GM18507 (cell line): ENCODE measurements around the gene NPHS2.

Experiments
- DNase-seq: peaks from one replicate; pipeline ENCODE4 v3.0.0; 2011; ENCODE audit warnings: low read depth; ENCODE audit not compliant: insufficient read length; ENCODE audit errors: extremely low spot score
- FAIRE-seq: peaks from 2 replicates; lab custom pipeline; 2011; peaks lifted over from hg19 to GRCh38; lab: Jason Lieb, UNC

Gene NPHS2

DNA sequence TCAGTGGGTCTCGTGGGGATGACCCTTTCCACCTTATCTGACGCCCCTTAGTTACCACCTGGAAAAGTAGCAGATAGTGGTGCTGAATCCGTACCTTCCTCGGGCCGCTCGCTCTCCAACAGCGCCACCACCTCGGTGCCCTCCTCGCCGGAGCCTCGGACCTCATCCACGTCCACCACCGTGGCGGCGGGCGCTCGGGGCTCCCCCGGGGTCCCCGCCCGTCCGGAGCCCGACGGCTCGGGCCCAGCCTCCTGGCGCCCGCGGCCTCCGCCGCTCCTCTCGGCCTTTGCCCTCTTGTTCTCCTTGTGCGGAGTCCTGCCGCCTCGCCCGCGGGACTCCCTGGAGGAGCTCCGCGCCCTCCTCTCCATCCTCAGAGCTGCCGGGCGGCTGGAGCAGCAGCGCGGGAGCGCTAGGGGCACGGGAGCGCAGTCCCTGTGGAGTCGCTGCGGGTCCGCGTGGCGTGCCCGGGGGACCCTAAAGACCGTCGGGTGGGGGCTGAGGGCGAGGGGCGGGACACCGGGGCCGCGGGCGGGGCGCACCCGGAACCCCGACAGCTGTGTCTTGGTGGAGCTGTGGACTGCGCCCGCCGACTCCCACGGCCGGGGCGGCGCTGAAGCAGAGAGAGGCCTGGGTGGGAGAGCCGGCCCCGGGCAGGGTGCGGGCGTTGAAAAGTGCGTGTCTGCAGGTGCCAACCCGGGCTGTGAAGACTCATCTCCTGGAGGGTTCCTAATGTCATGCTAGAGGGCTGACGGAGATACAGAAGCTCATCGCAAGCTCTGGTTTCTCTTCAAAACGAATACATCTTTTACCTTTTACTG is at the start of gene NPHS2:
NPHS2 (minus strand) TSS at position 452 of the 818 bp plus-strand sequence; CDS start at position 368, 84 bp downstream.
- no peak for FAIRE-seq
- DNase-seq = no peak

DNA sequence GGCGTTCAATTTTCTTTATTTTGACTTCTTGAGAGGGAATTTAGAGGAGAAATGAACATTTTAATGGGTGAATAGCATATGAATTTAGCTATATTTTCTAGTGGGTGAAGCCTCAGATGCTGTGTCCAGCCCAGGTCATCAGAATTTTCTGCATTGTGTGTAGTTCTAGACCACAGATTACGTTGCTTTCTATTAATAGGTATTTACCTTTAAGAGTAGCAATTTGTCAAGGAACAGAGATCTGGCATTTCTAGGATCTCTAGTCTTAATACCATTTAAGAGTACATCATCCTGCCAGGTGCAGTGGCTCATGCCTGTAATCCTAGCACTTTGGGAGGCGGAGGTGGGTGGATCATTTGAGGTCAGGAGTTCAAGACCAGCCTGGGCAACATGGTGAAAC is 36.6 kb upstream of the NPHS2 start:
- DNase-seq = no peak
- no peak for FAIRE-seq

DNA sequence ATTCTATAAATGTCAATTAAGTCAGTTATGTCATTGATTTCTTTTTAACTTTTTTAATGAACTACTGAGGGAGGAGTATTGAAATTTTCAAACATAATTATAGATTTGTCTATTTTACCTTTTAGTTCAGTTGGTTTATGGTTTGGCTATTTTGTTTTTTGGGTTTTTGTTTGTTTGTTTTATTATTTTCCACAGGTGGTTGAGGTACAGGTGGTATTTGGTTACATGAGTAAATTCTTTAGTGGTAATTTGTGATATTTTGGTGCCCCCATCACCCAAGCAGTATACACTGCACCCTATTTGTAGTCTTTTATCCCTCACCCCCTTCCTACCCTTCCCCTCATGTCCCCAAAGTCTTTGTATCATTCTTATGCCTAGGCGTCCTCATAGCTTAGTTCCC is 25.3 kb upstream of the NPHS2 start:
- DNase-seq = no peak
- no peak for FAIRE-seq

DNA sequence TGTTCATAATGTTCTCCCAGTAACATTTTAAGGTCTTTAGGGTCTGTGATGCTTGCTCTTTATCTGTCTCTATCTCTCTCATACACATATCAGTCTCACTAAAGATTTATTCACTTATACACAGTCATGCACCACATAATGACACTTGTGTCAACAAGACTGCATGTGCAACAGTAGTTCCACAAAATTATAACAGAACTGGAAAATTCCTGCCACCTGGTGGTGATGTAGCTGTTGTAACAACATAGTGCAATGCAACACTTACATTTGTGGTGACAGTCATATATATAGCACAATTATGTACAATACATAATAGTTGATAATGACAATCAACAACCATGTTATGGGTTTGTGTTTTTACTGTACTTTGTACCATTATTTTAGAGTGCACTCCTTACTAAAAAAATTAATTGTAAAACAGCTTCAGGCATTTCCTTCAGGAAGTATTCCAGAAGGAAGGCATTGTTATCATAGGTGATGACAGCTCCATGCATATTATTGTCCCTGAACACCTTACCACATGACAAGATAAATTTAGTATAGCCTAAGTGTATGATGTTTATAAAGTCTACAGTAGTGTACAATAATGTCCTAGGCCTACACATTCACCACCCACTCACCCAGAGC is 24.0 kb upstream of the NPHS2 start:
- FAIRE-seq = no peak
- DNase-seq = no peak

DNA sequence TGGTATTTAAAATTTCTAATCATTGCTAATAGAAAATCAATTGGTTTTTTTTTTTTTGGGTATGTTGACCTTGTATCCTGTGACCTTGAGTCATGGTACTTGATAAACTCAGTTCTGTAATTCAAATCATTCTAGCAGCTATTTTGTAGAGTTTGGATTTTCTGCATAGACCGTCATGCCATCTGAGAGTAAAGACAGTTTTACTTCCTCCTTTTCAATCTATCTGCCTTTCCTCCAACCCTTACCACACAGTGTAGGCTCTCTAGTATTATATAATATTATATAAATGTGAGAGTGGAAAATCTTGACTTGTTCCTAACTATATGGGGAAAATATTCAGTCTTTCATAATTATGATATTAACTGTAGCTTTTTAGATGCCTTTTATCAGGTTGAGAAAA is 22.9 kb upstream of the NPHS2 start:
- no peak for DNase-seq
- FAIRE-seq = no peak

DNA sequence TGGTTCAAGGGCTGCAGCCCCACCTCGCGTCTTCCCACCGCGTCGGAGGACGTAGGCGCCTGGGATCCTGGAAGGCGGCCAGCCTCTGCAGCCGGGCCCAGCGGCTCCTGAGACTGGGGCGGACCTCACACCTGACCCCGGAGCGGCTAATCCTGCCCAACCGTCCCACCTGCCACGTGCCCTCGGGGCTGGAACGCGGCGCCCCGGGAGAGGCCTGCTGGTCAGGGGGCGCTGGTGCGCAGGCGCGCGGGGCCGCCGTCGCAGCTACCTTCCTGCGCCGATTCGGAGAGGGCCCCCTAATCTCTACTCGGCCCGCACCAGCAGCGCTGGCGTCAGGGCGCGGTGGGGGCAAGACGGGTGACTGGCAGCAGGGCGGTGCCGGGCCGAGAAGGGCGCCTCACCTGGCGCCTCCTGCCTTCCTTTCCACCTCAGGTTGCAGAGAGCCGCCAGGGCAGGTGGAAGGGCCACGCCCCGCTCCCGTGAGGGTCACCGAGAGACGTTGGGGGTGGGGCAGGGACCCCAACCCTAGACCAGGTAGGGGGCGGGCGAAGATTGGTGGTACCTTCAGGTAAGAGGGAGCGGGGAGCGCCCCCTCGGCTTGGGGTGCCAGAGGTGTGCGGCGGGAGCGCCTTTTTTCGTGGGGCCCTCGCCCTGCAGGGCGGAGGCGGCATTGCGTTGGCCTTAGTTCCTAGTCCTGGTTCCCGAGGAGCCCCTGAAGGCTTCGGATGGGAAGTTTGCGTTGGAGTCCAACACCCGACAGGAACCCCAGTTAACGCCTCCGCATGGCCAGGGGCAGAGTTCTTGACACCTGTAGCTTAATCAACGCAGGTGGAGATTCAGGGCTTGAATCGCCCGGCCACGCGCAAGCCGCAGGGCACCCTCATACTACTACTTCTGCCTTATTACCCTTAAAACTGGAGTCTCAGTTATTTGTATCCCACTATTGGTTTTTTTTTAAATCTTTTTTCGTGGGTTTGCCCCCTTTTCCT is 16.1 kb upstream of the NPHS2 start, which contains the start of gene TDRD5:
TDRD5 (plus strand) TSS at position 241 of the 989 bp plus-strand sequence. CDS start 784 bp downstream, outside the sequence.
- DNase-seq (no peak), FAIRE-seq (no peak)

DNA sequence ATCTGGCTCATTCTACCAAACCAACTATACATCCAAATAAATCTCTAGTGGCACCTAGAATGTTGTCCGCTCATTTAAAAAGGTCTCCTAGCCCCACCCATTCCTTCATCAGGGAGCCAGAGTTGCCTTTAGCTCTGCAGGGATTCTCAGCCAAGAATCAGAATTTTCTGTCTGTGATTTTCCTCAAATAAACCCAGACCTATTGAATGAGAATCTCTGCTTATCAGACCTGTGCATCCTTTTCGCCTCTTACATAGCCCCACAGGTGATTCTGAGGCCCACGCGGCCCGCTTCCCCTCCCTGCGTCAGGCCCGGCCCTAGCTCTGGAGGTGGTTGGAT is 15.5 kb upstream of the NPHS2 start:
- DNase-seq (no peak), FAIRE-seq (no peak)

DNA sequence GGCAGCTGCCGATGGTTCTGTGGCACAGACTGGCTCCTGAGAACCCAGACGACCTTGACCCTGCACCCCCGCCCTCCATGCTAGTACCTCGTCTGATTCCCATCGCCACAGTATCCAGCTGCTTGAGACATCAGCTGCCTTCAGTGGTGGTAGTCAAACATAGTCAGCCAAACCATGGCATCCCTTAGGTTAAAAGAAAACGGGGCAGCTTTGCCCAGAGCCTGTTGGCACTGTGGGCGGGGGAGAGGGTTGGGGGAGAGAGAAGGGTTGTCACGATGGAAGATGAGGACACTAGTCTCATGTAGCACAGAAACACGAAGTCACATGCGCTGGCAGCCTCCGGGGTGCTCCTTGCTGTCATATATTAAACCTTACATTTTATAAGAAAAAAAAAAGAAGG is 14.9 kb upstream of the NPHS2 start:
- DNase-seq = no peak
- no peak for FAIRE-seq

DNA sequence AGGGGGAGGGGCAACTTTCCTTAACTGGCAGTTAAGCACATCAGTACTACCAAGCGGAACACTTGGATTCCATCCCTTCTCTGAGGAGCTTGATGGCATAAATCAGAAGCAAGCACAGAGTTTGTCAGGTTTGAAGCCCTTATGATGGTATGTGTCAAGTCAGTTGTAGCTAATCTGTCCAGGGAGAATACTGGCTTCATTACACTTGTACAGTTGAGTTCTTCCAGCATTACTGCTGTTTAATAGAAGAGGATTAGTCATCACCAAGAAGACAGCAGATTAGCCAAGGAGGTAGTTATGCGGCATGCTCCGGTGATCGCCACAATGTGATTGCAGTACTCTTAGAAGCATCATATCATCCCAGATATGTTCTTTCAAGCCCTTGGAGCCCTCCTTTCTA is 13.8 kb upstream of the NPHS2 start:
- no peak for FAIRE-seq
- no peak for DNase-seq

DNA sequence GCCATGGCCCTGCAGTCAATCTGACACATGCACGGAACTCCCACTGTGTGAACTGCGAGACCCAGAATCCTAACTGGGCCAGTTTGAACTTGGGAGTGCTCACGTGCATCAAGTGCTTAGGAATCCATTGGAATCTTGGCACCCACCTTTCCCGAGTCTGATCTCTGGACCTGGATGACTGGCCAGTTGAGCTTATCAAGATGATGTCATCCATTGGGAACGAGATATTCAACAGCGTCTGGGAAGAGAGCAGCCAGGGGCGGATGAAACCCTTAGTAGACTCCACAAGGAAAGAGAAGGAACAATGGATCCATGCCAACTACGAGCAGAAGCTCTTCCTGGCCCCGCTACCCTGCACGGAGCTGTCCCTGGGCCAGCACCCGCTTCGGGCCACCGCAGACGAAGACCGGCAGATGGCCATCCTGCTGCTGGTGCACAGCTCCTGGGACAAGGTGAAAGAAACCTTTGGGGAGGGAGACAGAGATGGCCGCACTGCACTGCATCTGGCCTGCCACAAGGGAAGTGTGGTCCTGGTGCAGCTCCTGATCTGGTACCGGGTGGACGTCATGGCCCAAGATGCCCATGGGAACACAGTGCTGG is 12.8 kb upstream of the NPHS2 start:
- no peak for DNase-seq
- no peak for FAIRE-seq

DNA sequence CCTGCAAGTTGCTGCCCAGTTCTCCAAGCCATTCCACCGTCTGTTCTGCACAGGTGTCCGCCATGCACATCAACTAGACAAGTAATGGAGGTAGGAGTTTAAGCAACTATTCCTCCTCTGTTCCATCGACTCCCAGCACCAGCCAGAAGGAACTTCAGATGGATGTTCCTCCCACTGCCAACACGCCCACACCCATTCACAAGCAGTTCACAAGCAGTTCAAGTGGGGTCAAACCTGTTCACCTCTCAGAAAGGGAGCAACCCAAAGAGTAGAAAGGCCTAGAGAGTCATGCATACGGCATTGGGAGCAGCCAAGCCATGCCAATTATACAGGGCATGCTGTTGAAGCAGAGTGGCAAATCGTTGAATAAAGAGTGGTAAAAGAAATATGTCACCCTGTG is 11.6 kb upstream of the NPHS2 start:
- DNase-seq (no peak), FAIRE-seq (no peak)

DNA sequence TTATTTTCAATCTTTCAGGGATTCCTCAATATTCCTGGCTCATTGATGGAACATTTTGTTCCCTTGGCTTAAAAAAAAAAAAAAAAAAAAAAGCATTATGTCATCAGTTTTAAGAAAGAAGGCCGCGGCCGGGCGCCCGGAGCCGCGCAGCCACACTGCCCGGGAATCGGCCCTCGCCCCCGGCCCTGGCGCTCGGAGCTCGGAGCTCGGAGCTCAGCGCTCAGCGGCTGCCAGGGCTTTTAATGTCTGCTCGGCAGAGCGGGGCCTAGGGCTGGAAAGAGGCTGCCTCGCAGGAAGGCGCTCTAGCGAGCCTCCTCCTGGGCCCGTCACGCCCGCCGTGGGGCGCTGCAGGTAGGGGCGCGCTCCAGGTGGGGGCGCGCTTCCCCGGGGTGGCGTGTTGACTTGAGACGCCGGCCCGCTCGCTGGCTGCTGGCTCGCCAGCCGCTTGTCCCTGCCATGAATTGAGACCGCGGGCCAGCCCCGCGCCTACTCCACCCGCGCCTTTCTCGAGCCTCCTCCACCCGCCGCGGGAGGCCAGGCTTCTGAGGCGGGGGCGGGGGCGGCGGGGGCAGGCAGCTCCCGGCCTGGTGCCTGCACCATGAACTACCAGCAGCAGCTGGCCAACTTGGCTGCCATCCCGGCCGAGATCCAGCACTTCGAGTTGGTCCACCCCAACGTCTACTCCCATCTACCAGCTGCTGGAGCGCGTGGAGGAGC is 10.5 kb upstream of the NPHS2 start:
- DNase-seq = no peak
- FAIRE-seq = no peak

DNA sequence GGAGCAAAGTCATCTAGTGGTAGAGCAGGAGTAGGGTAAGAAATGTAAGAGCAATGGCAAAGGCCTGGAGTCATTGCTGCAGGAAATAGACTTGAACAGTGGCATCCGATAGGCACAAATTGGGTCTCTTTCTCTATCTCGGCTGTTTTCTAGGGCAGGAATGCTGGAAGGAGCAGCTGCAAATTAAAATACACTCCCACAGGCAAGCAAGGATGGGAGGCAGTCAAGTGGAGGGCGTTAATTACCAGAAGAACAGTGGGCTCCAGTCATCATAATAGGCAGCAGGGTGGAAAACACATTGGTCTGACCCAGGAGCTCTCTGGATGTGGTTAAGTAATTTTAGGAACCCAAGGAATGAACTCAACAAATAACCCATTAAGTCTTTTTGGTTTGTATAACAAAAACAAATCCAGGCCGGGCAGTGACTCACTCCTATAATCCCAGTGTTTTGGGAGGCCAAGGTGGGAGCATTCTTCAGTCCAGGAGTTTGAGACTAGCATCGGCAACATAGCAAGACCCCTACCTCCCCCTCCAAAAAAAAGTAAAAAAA is 8.1 kb upstream of the NPHS2 start:
- FAIRE-seq (no peak), DNase-seq (no peak)

DNA sequence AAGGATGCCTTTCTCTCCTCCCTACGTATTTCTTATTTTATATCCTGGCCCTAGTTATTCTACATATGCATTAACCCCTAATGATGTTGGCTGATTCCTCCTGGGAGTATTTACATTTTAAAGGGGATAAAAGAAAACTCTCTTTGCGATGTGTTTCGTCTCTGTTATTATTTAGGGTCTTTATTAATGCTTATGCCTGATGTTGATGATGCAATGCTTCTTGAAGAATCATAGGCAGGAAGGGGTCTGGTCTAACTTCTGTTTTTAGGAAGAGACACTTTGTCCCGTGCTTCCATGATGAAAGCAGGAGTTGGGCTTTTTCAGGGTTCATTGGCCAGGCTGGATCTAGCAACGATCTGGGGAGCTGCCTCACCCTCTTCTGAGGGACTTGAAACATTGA is 761 bp upstream of the NPHS2 start:
- FAIRE-seq (no peak), DNase-seq (no peak)

DNA sequence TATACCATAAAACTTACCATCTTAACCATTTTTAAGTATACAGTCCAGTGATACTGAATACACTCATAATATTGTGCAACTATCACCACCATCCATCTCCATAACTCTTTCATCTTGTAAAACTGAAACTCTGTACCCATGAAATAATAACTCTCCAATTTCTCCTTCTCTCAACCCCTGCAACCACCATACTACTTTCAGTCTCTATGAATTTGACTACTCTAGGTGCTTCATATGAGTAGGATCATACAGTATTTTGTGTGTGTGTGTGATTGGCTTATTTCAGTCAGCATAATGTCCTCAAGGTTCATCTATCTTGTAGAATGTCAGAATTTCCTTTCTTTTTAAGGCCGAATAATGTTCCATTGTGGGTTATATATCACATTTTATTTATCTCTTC is 17.7 kb downstream of the NPHS2 start:
- no peak for FAIRE-seq

DNA sequence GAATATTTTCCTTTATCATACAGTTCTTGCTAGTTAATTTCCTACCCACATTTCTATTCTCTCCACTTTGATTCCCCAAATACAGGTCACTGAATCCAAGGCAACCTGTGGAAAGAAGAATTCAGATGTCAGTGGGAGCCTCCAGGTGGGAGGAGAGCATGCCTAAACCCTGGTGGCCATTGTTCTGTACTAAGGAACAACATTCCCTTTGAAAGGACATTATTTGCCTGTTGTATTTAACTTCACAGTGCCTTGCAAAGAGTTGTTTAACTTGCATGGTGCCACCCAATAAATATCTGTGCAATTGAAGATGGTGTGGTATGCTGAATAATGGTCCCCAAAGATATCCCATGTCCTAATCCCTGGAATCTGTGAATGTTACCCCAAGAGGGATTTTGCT is 21.3 kb downstream of the NPHS2 start:
- DNase-seq = no peak
- no peak for FAIRE-seq

More for the DNA sequence above, 17.7 kb downstream of the NPHS2 start:
- DNase-seq = no peak

DNA sequence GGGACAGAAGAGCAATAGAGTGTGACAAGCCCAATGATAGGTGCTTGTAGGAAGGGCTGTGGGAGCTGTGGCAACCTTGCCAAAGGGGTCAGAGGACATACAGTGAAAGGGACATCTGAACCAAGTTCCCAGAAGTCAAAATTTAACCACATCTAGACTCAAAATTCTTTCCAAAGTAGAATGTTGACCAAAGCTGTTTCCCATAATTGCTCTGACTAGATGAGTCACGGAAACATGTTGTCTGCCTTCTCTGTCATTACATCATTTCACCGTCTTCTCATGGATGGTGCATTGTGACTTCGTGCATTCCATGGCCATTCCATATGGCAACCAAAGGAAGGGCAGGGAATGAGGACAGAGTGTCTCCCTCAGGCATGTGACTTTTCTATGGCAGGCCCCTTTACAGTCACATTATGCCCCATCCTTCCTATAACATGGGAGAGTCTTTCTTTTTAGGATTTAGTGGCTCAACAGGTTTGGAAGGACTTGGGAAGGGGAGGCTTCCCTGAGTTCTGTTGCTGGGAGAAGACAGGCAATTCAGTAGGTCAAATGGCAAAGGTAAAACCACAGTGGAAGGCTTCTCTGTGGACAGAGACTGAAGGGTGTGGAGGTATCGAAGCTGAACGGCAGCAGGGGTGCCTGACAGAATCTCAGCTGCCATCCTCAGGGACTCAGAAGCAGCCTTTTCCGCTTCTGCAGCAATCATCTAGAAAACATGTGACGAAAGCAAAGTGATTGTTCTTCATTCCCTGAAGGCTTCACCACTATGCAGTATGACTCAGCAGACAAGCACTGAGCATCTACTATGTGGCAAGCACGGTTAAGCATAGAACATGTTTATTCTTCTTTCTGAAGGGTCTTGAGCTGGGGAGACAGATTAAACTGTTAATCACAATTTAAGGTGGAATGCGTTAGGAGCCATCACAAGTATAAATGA is 24.7 kb downstream of the NPHS2 start:
- FAIRE-seq = no peak

DNA sequence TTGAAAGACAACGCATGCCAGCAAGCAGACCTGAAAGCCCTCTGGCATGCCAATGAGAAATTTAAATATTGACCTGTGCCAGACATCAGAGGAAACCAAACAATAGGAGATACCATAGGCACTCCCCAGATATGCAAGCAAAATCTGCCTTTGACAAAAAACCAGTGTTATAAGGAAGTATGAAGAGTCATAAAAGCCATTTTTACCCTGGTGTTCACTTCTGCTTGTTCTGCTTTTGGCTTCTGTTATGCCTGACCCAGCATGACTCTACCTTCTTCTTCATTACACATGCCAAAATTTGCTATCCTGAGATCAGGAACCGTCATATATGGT is 26.4 kb downstream of the NPHS2 start:
- DNase-seq (no peak), FAIRE-seq (no peak)

More for the DNA sequence above, 24.7 kb downstream of the NPHS2 start:
- DNase-seq = no peak
